IMR-90 (cell line): ENCODE data around the gene OR1F1. TPM values are rescaled to one million over a fixed set of nuclear protein-coding genes. Genes with fewer than 3 reads are reported as not detected.

ENCODE experiments used
- ATAC-seq: fragments of 200-7000 bp; cut with Tn5 transposase; 2 replicates; pipeline ENCODE4 v1.9.1; 2020; ENCODE audit warnings: low read depth, mild to moderate bottlenecking, moderate library complexity
- BruUV-seq: library from RNA; stranded (reverse); fragments of 400-500 nt; replicated peaks from 2 replicates; lab custom pipeline; 2021; lab: Mats Ljungman, UMichigan
- CTCF ChIA-PET: fragments of 300-600 bp; formaldehyde crosslinking; extraction: SDS; loops from one replicate; lab custom pipeline; 2021; ENCODE audit warnings: antibody characterized with exemption; lab: Yijun Ruan, JAX
- POLR2A ChIA-PET: fragments of 300-600 bp; sonication (Branson Sonifier 250); formaldehyde crosslinking; loops from one replicate; lab custom pipeline; 2022; ENCODE audit warnings: antibody characterized with exemption; ENCODE audit not compliant: unreplicated experiment; lab: Charles Lee
- DNase-seq: peaks from one replicate; pipeline ENCODE4 v3.0.0; 2013
- H2AFZ ChIP-seq: replicated peaks from 2 replicates; pipeline ENCODE3; 2013; ENCODE audit warnings: low read length, mild to moderate bottlenecking; ENCODE audit not compliant: poor library complexity
- H2AK5ac ChIP-seq: 2 replicates; pipeline ENCODE4 v1.6.1; 2013; ENCODE audit warnings: low read depth, low read length, inconsistent platforms
- H2AK9ac ChIP-seq: replicated peaks from 2 replicates; pipeline ENCODE3; 2013; ENCODE audit warnings: mild to moderate bottlenecking, low read depth, low read length, moderate library complexity; ENCODE audit not compliant: poor library complexity
- H2BK120ac ChIP-seq: 2 replicates; pipeline ENCODE4 v1.6.1; 2013; ENCODE audit warnings: low read depth, low read length, inconsistent platforms
- H2BK15ac ChIP-seq: 3 replicates; pipeline ENCODE4 v1.6.1; 2013; ENCODE audit warnings: low read depth, low read length, inconsistent platforms
- H2BK20ac ChIP-seq: 2 replicates; pipeline ENCODE4 v1.6.1; 2013; ENCODE audit warnings: low read depth, mild to moderate bottlenecking, inconsistent platforms, low read length, moderate library complexity
- H2BK5ac ChIP-seq: 2 replicates; pipeline ENCODE4 v1.6.1; 2013; ENCODE audit warnings: mild to moderate bottlenecking, low read depth, low read length, inconsistent platforms; ENCODE audit not compliant: poor library complexity, severe bottlenecking
- H3K14ac ChIP-seq: replicated peaks from 2 replicates; pipeline ENCODE4 v1.6.1; 2013; ENCODE audit warnings: low read depth, low read length, inconsistent platforms
- H3K18ac ChIP-seq: 2 replicates; pipeline ENCODE4 v1.6.1; 2013; ENCODE audit warnings: low read depth, low read length, control low read depth
- H3K23ac ChIP-seq: 2 replicates; pipeline ENCODE4 v1.6.1; 2013; ENCODE audit warnings: low read depth, low read length, inconsistent platforms
- H3K27ac ChIP-seq: 2 replicates; pipeline ENCODE4 v1.5.1; 2013; ENCODE audit warnings: mild to moderate bottlenecking, control low read depth, low read length; ENCODE audit not compliant: insufficient read depth
- H3K27me3 ChIP-seq: 2 replicates; pipeline ENCODE4 v1.6.1; 2013; ENCODE audit warnings: low read length; ENCODE audit not compliant: control insufficient read depth, insufficient read depth
- H3K36me3 ChIP-seq: 2 replicates; pipeline ENCODE4 v1.6.1; 2013; ENCODE audit warnings: low read length, mixed read lengths; ENCODE audit not compliant: control insufficient read depth, insufficient read depth
- H3K4ac ChIP-seq: 2 replicates; pipeline ENCODE4 v1.6.1; 2013; ENCODE audit warnings: low read depth, low read length, inconsistent platforms
- H3K4me1 ChIP-seq: 2 replicates; pipeline ENCODE4 v1.6.1; 2013; ENCODE audit warnings: low read length, mixed read lengths; ENCODE audit not compliant: control insufficient read depth, insufficient read depth
- H3K4me2 ChIP-seq: 2 replicates; pipeline ENCODE4 v1.6.1; 2013; ENCODE audit warnings: low read depth, mild to moderate bottlenecking, control low read depth, low read length, moderate library complexity
- H3K4me3 ChIP-seq: 2 replicates; pipeline ENCODE4 v1.5.1; 2013; ENCODE audit warnings: low read depth, mild to moderate bottlenecking, control low read depth, low read length, moderate library complexity; ENCODE audit not compliant: insufficient read depth
- H3K56ac ChIP-seq: 2 replicates; pipeline ENCODE4 v1.6.1; 2013; ENCODE audit warnings: low read length, inconsistent platforms; ENCODE audit not compliant: insufficient read depth; ENCODE audit errors: extremely low read depth
- H3K79me1 ChIP-seq, 2 experiments: 2 replicates each; pipeline ENCODE4 v1.6.1; 2013; ENCODE audit warnings: low read length in 2 of 2, inconsistent platforms in 1 of 2, low read depth in 1 of 2
- H3K9ac ChIP-seq: 2 replicates; pipeline ENCODE4 v1.6.1; 2013; ENCODE audit warnings: low read depth, low read length, control low read depth
- H3K9me1 ChIP-seq: 2 replicates; pipeline ENCODE4 v1.6.1; 2013; ENCODE audit warnings: low read length, inconsistent platforms; ENCODE audit not compliant: insufficient read depth
- H3K9me3 ChIP-seq: 2 replicates; pipeline ENCODE4 v1.6.1; 2013; ENCODE audit warnings: low read length; ENCODE audit not compliant: control insufficient read depth, insufficient read depth
- H4K20me1 ChIP-seq: 2 replicates; pipeline ENCODE4 v1.6.1; 2013; ENCODE audit warnings: low read length, inconsistent platforms; ENCODE audit not compliant: insufficient read depth
- H4K5ac ChIP-seq: 2 replicates; pipeline ENCODE4 v1.6.1; 2013; ENCODE audit warnings: mild to moderate bottlenecking, low read depth, low read length, control low read depth
- H4K8ac ChIP-seq, 2 experiments: 2 replicates each; pipeline ENCODE4 v1.6.1; 2013; ENCODE audit warnings: low read depth in 2 of 2, low read length in 2 of 2, control low read depth in 1 of 2, inconsistent platforms in 1 of 2
- H4K91ac ChIP-seq: 2 replicates; pipeline ENCODE4 v1.6.1; 2013; ENCODE audit warnings: low read depth, low read length, inconsistent platforms; ENCODE audit not compliant: insufficient read depth
- BHLHE40 ChIP-seq: fragments of 150-350 bp; IDR thresholded peaks from 2 replicates; pipeline ENCODE4 v1.6.1; 2016; ENCODE audit warnings: mild to moderate bottlenecking, low read depth, low read length
- CEBPB ChIP-seq: IDR thresholded peaks from 2 replicates; pipeline ENCODE4 v1.6.1; 2012; ENCODE audit warnings: low read depth, low read length, improper control_type of control experiment
- CHD1 ChIP-seq: IDR thresholded peaks from 2 replicates; pipeline ENCODE4 v1.6.1; 2012; ENCODE audit warnings: low read depth, low read length, improper control_type of control experiment
- CTCF ChIP-seq: conservative IDR thresholded peaks from 2 replicates; pipeline ENCODE4 v1.5.1; 2012; ENCODE audit warnings: mild to moderate bottlenecking, low read depth, low read length, improper control_type of control experiment
- ELK1 ChIP-seq: fragments of 150-350 bp; IDR thresholded peaks from 2 replicates; pipeline ENCODE4 v1.6.1; 2016; ENCODE audit warnings: low read depth, mild to moderate bottlenecking, low read length, moderate library complexity, borderline replicate concordance
- FOS ChIP-seq: fragments of 150-350 bp; IDR thresholded peaks from 2 replicates; pipeline ENCODE4 v1.6.1; 2016; ENCODE audit warnings: low read depth, low read length
- MAFK ChIP-seq: IDR thresholded peaks from 2 replicates; pipeline ENCODE4 v1.6.1; 2012; ENCODE audit warnings: low read depth, low read length, improper control_type of control experiment
- MAZ ChIP-seq: IDR thresholded peaks from 2 replicates; pipeline ENCODE4 v1.6.1; 2012; ENCODE audit warnings: low read depth, mild to moderate bottlenecking, low read length, improper control_type of control experiment, moderate library complexity, borderline replicate concordance
- MXI1 ChIP-seq: IDR thresholded peaks from 2 replicates; pipeline ENCODE4 v1.6.1; 2012; ENCODE audit warnings: low read depth, mild to moderate bottlenecking, low read length, moderate library complexity, borderline replicate concordance
- NFE2L2 ChIP-seq: fragments of 150-350 bp; IDR thresholded peaks from 2 replicates; pipeline ENCODE4 v1.6.1; 2016; ENCODE audit warnings: low read depth, mild to moderate bottlenecking, low read length
- RAD21 ChIP-seq: IDR thresholded peaks from 2 replicates; pipeline ENCODE4 v1.6.1; 2012; ENCODE audit warnings: low read length, improper control_type of control experiment
- RCOR1 ChIP-seq: IDR thresholded peaks from 2 replicates; pipeline ENCODE4 v1.6.1; 2012; ENCODE audit warnings: mild to moderate bottlenecking, low read length, improper control_type of control experiment; ENCODE audit not compliant: insufficient replicate concordance
- RFX5 ChIP-seq: IDR thresholded peaks from 2 replicates; pipeline ENCODE4 v1.8.0; 2012; ENCODE audit warnings: low read depth, mild to moderate bottlenecking, low read length, moderate library complexity
- SMC3 ChIP-seq: fragments of 150-350 bp; IDR thresholded peaks from 2 replicates; pipeline ENCODE4 v1.6.1; 2016; ENCODE audit warnings: low read depth, mild to moderate bottlenecking, antibody characterized with exemption, low read length, moderate library complexity
- USF2 ChIP-seq: fragments of 150-350 bp; IDR thresholded peaks from 2 replicates; pipeline ENCODE4 v1.6.1; 2017; ENCODE audit warnings: mild to moderate bottlenecking, antibody characterized with exemption, low read length, low read depth
- WGBS, 2 experiments: methylation state at CpG; one replicate each; pipeline versions ENCODE4 v1.1.5 to v1.1.7; 2013; ENCODE audit warnings: missing lambda C conversion rate in 2 of 2; ENCODE audit not compliant: insufficient read length in 1 of 2; ENCODE audit errors: extremely low coverage in 2 of 2; 5-methylcytosine and 5-hydroxymethylcytosine counted together
- dilution Hi-C: fragments of 300-500 bp; cut with HindIII; formaldehyde crosslinking; loops from one replicate; pipeline ENCODE4 v1.14.3; 2018; ENCODE audit warnings: low sequenced_read_pairs; ENCODE audit not compliant: unreplicated experiment
- in situ Hi-C: fragments of 300-500 bp; cut with MboI; formaldehyde crosslinking; loops from 3 replicates; pipeline ENCODE4 v1.14.3; 2019; ENCODE audit warnings: low sequenced_read_pairs, inconsistent platforms, mixed read lengths
- intact Hi-C: fragments of 100-400 bp; cut with micrococcal nuclease; formaldehyde crosslinking; loops from 2 replicates; pipeline ENCODE4 v1.10.0; 2022
- polyA plus RNA-seq, 3 experiments: library from polyadenylated mRNA; depleted of rRNA; stranded (reverse); fragments of >200 nt; gene quantifications; 2 replicates each; pipeline ENCODE4 v1.2.3, GENCODE V29; 2012; ENCODE audit warnings: low replicate concordance in 1 of 3
- total RNA-seq: library from RNA; depleted of rRNA; stranded (reverse); fragments of >200 nt; gene quantifications from 2 replicates; pipeline ENCODE4 v1.2.3, GENCODE V29; 2012

OR1F1 gene
- total and polyA plus RNA-seq, 2 of the 4 experiments (the other 2 are of a cell fraction) = 0.12 TPM; not detected in 1

- POLR2A ChIA-PET = no interaction called here
- BruUV-seq = no TSS peak
- no peak for TF ChIP-seq ELK1
- no peak for TF ChIP-seq CEBPB
- TF ChIP-seq RFX5 = no peak
- no peak for TF ChIP-seq CTCF
- TF ChIP-seq MXI1 = no peak
- no peak for TF ChIP-seq SMC3
- TF ChIP-seq MAZ = no peak
- no peak for TF ChIP-seq MAFK
- no peak for TF ChIP-seq RAD21
- TF ChIP-seq USF2 = no peak
- TF ChIP-seq BHLHE40 = no peak
- no peak for TF ChIP-seq CHD1
- no peak for TF ChIP-seq NFE2L2
- TF ChIP-seq FOS = no peak
- no peak for TF ChIP-seq RCOR1
Observed at GRCh38 chr16:3161235-3162018, 26.6 kb upstream of the OR1F1 start.

More at GRCh38 chr16:3161235-3162018, 26.6 kb upstream of the OR1F1 start:
- H3K18ac ChIP-seq = no peak overlapping the region
- H2BK15ac ChIP-seq = no peak overlapping the region
- in situ Hi-C loops (no loop called here), intact Hi-C loops (no loop called here), dilution Hi-C loops (no loop called here)
- no peak overlapping the region for H4K91ac ChIP-seq
- H2AFZ ChIP-seq = no peak overlapping the region
- no peak overlapping the region for H3K56ac ChIP-seq
- H3K23ac ChIP-seq = no peak overlapping the region
- no peak overlapping the region for H3K4me3 ChIP-seq
- no peak overlapping the region for H3K27ac ChIP-seq
- H3K9ac ChIP-seq = no peak overlapping the region
- no peak overlapping the region for H2BK5ac ChIP-seq
- H3K4ac ChIP-seq = no peak overlapping the region
- no peaks in the 10 kb centered on the region for H3K9me3 ChIP-seq
- H3K4me2 ChIP-seq = no peak overlapping the region
- no peak overlapping the region for H2BK120ac ChIP-seq
- no peaks in the 10 kb centered on the region for H3K27me3 ChIP-seq
- H3K36me3 ChIP-seq = no peaks in the 10 kb centered on the region
- peaks cover 7% of the 10 kb centered on the region; the same call in 1 of the 2 replicates for H3K9me1 ChIP-seq
- no peak overlapping the region for H4K8ac ChIP-seq
- H2BK20ac ChIP-seq = no peak overlapping the region
- H3K79me1 ChIP-seq = no peaks in the 10 kb centered on the region
- no peak overlapping the region for H2AK5ac ChIP-seq
- no peak overlapping the region for H3K14ac ChIP-seq
- CTCF ChIA-PET = no interaction called here
- ATAC-seq (no peak), DNase-seq (no peak)
- 74% methylated on average over 8 of the region's 36 CpGs; no CpG with 5 or more reads in 1 of the 2 experiments for WGBS, 2 experiments
- H4K20me1 ChIP-seq = 0 out of 2 replicates have a peak, but pooled peaks cover 9% of the 10 kb centered on the region
- peak overlapping the region; percentile 28 for H2AK9ac ChIP-seq
- no peak overlapping the region for H4K5ac ChIP-seq
- H3K4me1 ChIP-seq = peaks cover 4% of the 10 kb centered on the region
